GF-D8 (cell line): Measurements from ENCODE around the gene SIAH1.
"Not testable (repeated sequence)": the region's sequence is repeated elsewhere in the genome, so short reads cannot be mapped to it uniquely, and the experiment has no call there.

ENCODE experiments used
- DNase-seq: peaks from one replicate; lab custom pipeline; 2025; lab: John Stamatoyannopoulos, UW

SIAH1 gene

DNA sequence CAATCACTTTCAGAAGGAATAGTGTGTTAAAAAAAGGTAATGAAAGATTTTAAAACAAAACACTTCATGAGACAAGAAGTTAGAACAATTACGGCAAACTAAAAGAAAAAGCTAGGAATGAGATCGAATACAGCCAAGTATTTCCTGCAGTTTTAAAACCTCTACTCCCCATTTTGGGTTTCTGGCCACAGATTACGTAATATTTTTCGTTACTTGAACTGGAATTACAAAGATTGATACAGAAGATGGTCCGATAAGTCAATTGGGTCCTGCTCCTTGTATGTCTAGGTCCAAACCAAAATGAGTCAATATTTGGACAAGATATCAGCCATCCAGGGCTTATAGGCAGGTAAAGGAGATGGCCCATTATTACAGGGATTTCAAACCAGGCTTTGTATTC, 52.2 kb downstream of the SIAH1 start:
- DNase-seq = no peak

- peak; percentile 32 for DNase-seq
Measured at GRCh38 chr16:48330841-48331192, 54.4 kb downstream of the SIAH1 start.

GRCh38 chr16:48330189-48330840, 54.9 kb downstream of the SIAH1 start:
- DNase-seq = no peak

GRCh38 chr16:48329138-48329537, 56.1 kb downstream of the SIAH1 start:
- DNase-seq = no peak

DNA sequence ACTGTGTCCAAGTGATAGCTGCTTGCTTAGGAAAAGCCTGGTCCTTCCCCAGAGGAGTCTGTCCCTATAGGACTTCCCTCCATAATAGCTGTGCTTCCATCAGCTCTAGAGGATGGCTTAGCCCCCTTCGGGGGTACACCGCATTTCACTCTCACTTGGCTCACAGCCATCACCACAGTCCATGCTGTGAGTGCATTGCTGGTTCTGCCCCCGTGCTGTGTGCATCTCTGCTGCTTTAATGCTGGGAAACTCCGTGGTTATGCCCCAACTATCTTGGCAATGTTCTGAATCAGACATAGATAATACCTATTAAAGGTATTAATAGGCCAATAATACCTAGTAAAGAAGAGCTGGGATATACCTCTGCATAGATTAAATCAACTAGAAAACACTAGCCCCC, 58.3 kb downstream of the SIAH1 start:
- DNase-seq = no peak

GRCh38 chr16:48323783-48324775, 61.1 kb downstream of the SIAH1 start:
- no peak for DNase-seq

DNA sequence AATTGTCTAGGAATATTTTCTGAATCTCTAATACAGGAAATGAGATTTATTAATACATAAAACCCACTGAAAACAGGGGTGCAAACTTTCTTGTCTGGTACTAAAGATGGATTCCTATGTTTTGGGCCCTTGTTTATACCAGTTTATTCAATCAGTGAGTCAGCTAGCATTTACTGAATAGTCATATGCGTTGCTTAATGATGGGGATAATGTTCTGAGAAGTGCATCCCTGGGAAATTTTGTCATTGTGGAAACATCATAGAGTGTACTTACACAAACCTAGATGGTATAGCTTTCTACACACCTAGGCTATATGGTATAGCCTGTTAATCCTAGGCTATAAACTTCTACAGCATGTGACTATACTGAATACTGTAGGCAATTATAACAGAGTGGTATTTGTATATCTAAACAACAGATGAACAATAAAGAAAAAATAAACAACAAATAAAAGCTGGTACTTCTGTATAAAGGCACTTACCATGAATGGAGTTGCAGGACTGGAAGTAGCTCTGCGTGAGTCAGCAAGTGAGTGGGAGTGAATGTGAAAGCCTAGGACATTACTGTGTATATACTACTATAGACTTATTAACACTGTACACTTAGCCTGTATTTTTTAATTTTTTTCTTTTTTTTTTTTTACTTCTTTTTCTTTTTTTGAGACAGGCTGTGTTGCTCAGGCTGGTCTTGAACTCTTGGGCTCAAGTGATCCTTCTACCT, 63.7 kb downstream of the SIAH1 start:
- DNase-seq = no peak

DNA sequence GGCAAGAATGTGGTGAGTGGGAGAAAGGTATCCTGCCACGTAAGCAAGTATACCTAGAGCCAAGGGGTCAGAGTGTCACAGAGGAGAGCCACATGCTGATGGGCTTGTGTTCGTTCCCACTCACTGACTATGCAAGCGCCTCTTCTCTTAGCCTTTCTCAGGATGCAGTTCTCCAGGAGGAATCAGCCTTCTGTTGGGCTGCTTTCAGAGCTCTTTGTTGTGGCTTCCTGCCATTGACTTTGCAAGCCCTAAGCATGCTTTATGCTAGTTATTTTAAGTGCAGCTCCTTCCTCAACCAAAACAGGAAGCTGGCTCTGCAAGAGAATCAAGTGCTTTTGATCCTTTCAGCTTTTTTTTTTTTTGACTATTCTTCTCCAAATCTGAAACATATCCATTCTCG, 66.6 kb downstream of the SIAH1 start:
- peak; percentile 63 for DNase-seq

- no peak for DNase-seq
Measured at GRCh38 chr16:48317614-48318315, 67.4 kb downstream of the SIAH1 start.

- DNase-seq = no peak
Measured at GRCh38 chr16:48317026-48317425, 68.2 kb downstream of the SIAH1 start.

- DNase-seq = not testable (repeated sequence)
Measured at GRCh38 chr16:48313905-48314304, 71.3 kb downstream of the SIAH1 start.

DNA sequence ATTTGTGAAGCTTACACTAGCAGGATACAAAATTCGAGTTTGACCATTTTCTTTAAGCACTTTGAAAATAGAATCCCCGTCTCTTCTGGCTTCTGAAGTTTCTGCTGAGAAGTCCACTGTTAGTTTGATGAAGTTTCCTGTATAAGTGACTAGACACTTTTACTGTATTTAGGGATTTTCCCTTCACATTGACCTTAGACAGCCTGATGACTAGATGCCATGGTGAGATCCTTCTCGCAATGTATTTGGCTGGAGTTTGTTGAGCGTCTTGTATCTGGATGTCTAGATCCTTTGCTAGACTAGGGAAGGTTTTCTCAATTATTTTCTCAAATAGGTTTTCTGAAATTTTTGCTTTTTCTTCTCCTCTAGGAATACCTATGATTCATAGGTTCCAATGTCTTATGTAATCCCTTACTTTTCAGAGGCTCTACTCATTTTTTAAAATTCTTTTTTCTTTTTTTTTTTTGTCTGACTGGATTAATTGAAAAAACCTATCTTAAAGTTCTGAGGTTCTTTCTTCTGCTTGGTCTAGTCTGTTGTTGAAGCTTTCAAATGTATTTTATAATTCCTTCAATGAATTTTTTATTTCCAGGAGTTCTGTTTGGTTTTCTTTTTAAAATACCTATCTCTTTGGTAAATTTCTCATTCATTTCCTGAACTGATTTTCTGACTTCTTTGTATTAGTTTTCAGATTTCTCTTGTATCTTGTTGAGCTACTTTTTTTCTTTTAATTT, 74.1 kb downstream of the SIAH1 start:
- no peak for DNase-seq
